Left cardiac atrium (tissue), 4 donors: ENCODE measurements around the gene MYO5A. TPM values are rescaled to one million over a fixed set of nuclear protein-coding genes. Genes with fewer than 3 reads are reported as not detected.
"Not testable (repeated sequence)": the region's sequence is repeated elsewhere in the genome, so short reads cannot be mapped to it uniquely, and the experiment has no call there.

Experiments
- ATAC-seq, 2 donors: fragments of 200-7000 bp; cut with Tn5 transposase; one replicate each; pipeline ENCODE4 v1.9.1; 2020; ENCODE audit warnings: mild to moderate bottlenecking in 2 of 2, moderate library complexity in 2 of 2
- DNase-seq: peaks from one replicate; pipeline ENCODE4 v3.0.0-alpha.2; 2020
- intact Hi-C, 2 donors: fragments of 100-400 bp; cut with DNase I; formaldehyde crosslinking; loops; one replicate each; pipeline versions ENCODE4 v1.14.1 to v1.15.1; 2022 to 2023
- total RNA-seq, 2 donors: library from RNA; stranded (reverse); fragmentation: NEBNext Ultra II Directional; extraction: Animal tissue kit (Norgen Biotek cat#: 25700); gene quantifications; one replicate each; pipeline ENCODE4 v1.2.1, GENCODE V29; 2021
- donor health status: DM: no; HTN: yes; CAD: no.
- donor health status: DM: no; HTN: yes; CAD: no; lungs with severe emphysema.
- donor health status: DM: yes; HTN: yes; CAD: no.
- donor health status: Dilated cardiomyopathy.

Gene MYO5A
- total RNA-seq, 2 donors from 2014 or later: 18.1 to 19.4 TPM

GRCh38 chr15:52289629-52290081 is 239.0 kb downstream of the MYO5A start:
- DNase-seq (no peak), ATAC-seq (no peak)
- intact Hi-C loops: no loop called here

GRCh38 chr15:52288986-52289385 is 239.7 kb downstream of the MYO5A start:
- intact Hi-C loops: no loop called here
- no peak for DNase-seq
- no peak for ATAC-seq

- DNase-seq (no peak), ATAC-seq (peak in 1 of 2 donors; percentile 60)
- intact Hi-C loops: no loop called here
Measured at GRCh38 chr15:52288051-52288942, 240.4 kb downstream of the MYO5A start.

GRCh38 chr15:52287114-52287513 is 241.6 kb downstream of the MYO5A start:
- no peak for ATAC-seq
- intact Hi-C loops: no loop called here
- DNase-seq: no peak

- intact Hi-C loops, ATAC-seq, DNase-seq: not testable (repeated sequence)
Measured at GRCh38 chr15:52285941-52286340, 242.7 kb downstream of the MYO5A start.

- intact Hi-C loops: no loop called here
- ATAC-seq: no peak
- no peak for DNase-seq
Measured at GRCh38 chr15:52284164-52284563, 244.5 kb downstream of the MYO5A start.

GRCh38 chr15:52283281-52283680 is 245.4 kb downstream of the MYO5A start:
- DNase-seq (no peak), ATAC-seq (no peak)
- intact Hi-C loops: no loop called here

- DNase-seq (no peak), ATAC-seq (no peak)
- intact Hi-C loops: no loop called here
Measured at GRCh38 chr15:52282418-52282817, 246.3 kb downstream of the MYO5A start.

GRCh38 chr15:52281085-52282035 is 247.3 kb downstream of the MYO5A start:
- ATAC-seq (no peak), DNase-seq (no peak)
- intact Hi-C loops: no loop called here

- DNase-seq: no peak
- intact Hi-C loops: no loop called here
- ATAC-seq: no peak
Measured at GRCh38 chr15:52280326-52281084, 248.2 kb downstream of the MYO5A start.

- ATAC-seq: no peak
- intact Hi-C loops: no loop called here
- DNase-seq: no peak
Measured at GRCh38 chr15:52278636-52279367, 249.9 kb downstream of the MYO5A start.

- no peak for ATAC-seq
- intact Hi-C loops: no loop called here
Measured at GRCh38 chr15:52278135-52278534, 250.5 kb downstream of the MYO5A start.

GRCh38 chr15:52277575-52277974 is 251.1 kb downstream of the MYO5A start:
- no peak for ATAC-seq
- intact Hi-C loops: no loop called here

More at GRCh38 chr15:52278135-52278534, 250.5 kb downstream of the MYO5A start:
- no peak for DNase-seq

GRCh38 chr15:52276256-52276770 is 252.4 kb downstream of the MYO5A start:
- DNase-seq (no peak), ATAC-seq (no peak)
- intact Hi-C loops: no loop called here

More at GRCh38 chr15:52277575-52277974, 251.1 kb downstream of the MYO5A start:
- no peak for DNase-seq

GRCh38 chr15:52263563-52264282 is 265.0 kb downstream of the MYO5A start:
- ATAC-seq: no peak
- DNase-seq: no peak
- intact Hi-C loops: no loop called here

GRCh38 chr15:52262364-52262763 is 266.3 kb downstream of the MYO5A start:
- intact Hi-C loops: no loop called here
- ATAC-seq (no peak), DNase-seq (no peak)

- ATAC-seq (peak; percentile 87 to 92), DNase-seq (peak; percentile 61)
- intact Hi-C loops: no loop called here
Measured at GRCh38 chr15:52261498-52262242, 267.0 kb downstream of the MYO5A start.
